Measurements from ENCODE around the gene TLNRD1.

TLNRD1 gene

GRCh38 chr15:81037952-81038743 lies 37.4 kb downstream of the TLNRD1 start:
- no peak for DNase-seq (ENCODE audit: low spot score)
- in situ Hi-C loops (cut with MboI; ENCODE audit: low pct_unique_long_range_greater_than_20kb, low sequenced_read_pairs, unreplicated experiment), result no loop called here
- no peak for TF ChIP-seq CTCF (IDR thresholded peaks at IDR 0.05; ENCODE audit: extremely low read depth, insufficient read depth, missing control alignments)

GRCh38 chr15:81038975-81039607 lies 38.4 kb downstream of the TLNRD1 start:
- DNase-seq (ENCODE audit: low spot score), result no peak
- in situ Hi-C loops (cut with MboI; ENCODE audit: low pct_unique_long_range_greater_than_20kb, low sequenced_read_pairs, unreplicated experiment), result no loop called here
- TF ChIP-seq CTCF (IDR thresholded peaks at IDR 0.05; ENCODE audit: extremely low read depth, insufficient read depth, missing control alignments), result no peak

- DNase-seq (ENCODE audit: low spot score), result no peak
- in situ Hi-C loops (cut with MboI; ENCODE audit: low pct_unique_long_range_greater_than_20kb, low sequenced_read_pairs, unreplicated experiment), result no loop called here
- no peak for TF ChIP-seq CTCF (IDR thresholded peaks at IDR 0.05; ENCODE audit: extremely low read depth, insufficient read depth, missing control alignments)
Measured at GRCh38 chr15:81040757-81041156, 40.0 kb downstream of the TLNRD1 start.

- no peak for DNase-seq (ENCODE audit: low spot score)
- in situ Hi-C loops (cut with MboI; ENCODE audit: low pct_unique_long_range_greater_than_20kb, low sequenced_read_pairs, unreplicated experiment), result no loop called here
Measured at GRCh38 chr15:81043281-81043934, 42.7 kb downstream of the TLNRD1 start.

GRCh38 chr15:81043935-81044575 lies 43.3 kb downstream of the TLNRD1 start:
- DNase-seq (ENCODE audit: low spot score), result no peak
- no peak for TF ChIP-seq CTCF (IDR thresholded peaks at IDR 0.05; ENCODE audit: extremely low read depth, insufficient read depth, missing control alignments)
- in situ Hi-C loops (cut with MboI; ENCODE audit: low pct_unique_long_range_greater_than_20kb, low sequenced_read_pairs, unreplicated experiment), result no loop called here

More at GRCh38 chr15:81043281-81043934, 42.7 kb downstream of the TLNRD1 start:
- no peak for TF ChIP-seq CTCF (IDR thresholded peaks at IDR 0.05; ENCODE audit: extremely low read depth, insufficient read depth, missing control alignments)

- DNase-seq (ENCODE audit: low spot score), result no peak
- in situ Hi-C loops (cut with MboI; ENCODE audit: low pct_unique_long_range_greater_than_20kb, low sequenced_read_pairs, unreplicated experiment), result no loop called here
- TF ChIP-seq CTCF (IDR thresholded peaks at IDR 0.05; ENCODE audit: extremely low read depth, insufficient read depth, missing control alignments), result no peak
Measured at GRCh38 chr15:81046290-81046689, 45.6 kb downstream of the TLNRD1 start.

All from GM13977 (cell line).